ENCODE measurements around the gene BTN3A1. TPM values are rescaled to one million over a fixed set of nuclear protein-coding genes. Genes with fewer than 3 reads are reported as not detected.

BTN3A1 gene
- total and polyA plus RNA-seq, 2 experiments from 2014 or later, result 12.9 to 18.4 TPM

- Histone ChIP-seq H3K27me3 (no peaks in the 10 kb centered on the region), H3K9me2 (replicated peaks; ENCODE audit: insufficient read depth) (no peaks in the 10 kb centered on the region), H3K4me2 (no peak overlapping the region), H3K4me1 (ENCODE audit: insufficient read depth) (peaks cover 6% of the 10 kb centered on the region), H3K4me3 (no peak overlapping the region), H2AFZ (no peak overlapping the region), H4K20me1 (ENCODE audit: insufficient read depth, poor library complexity, severe bottlenecking) (no peaks in the 10 kb centered on the region), H3K9me3 (ENCODE audit: low read depth) (no peaks in the 10 kb centered on the region), H3K27ac (no peak overlapping the region), H3K79me2 (peaks cover 5% of the 10 kb centered on the region), H3K36me3 (replicated peaks; ENCODE audit: insufficient read depth, low read depth) (no peaks in the 10 kb centered on the region)
- DNase-seq (ENCODE audit: low spot score), result no peak
- WGBS (ENCODE audit: low lambda C conversion rate, missing lambda C conversion rate), result 88% methylated on average over 4 of the region's 4 CpGs
- no peak for TF ChIP-seq CTCF (IDR thresholded peaks at IDR 0.05; ENCODE audit: poor library complexity)
- no peak for TF ChIP-seq EZH2phosphoT487 (IDR thresholded peaks at IDR 0.05; ENCODE audit: low read depth, severe bottlenecking, unreplicated experiment)
- no peak for TF ChIP-seq EZH2 (IDR thresholded peaks at IDR 0.05; ENCODE audit: borderline replicate concordance)
Observed at GRCh38 chr6:26389349-26389894, 12.7 kb upstream of the BTN3A1 start.

- no peaks in the 10 kb centered on the region for H3K27me3 ChIP-seq
- TF ChIP-seq CTCF (IDR thresholded peaks at IDR 0.05; ENCODE audit: poor library complexity) (no peak), EZH2phosphoT487 (IDR thresholded peaks at IDR 0.05; ENCODE audit: low read depth, severe bottlenecking, unreplicated experiment) (no peak)
- 85% methylated on average over 5 of the region's 5 CpGs for WGBS (ENCODE audit: low lambda C conversion rate, missing lambda C conversion rate)
Observed at GRCh38 chr6:26390531-26390930, 11.5 kb upstream of the BTN3A1 start.

GRCh38 chr6:26392932-26393636, 9.0 kb upstream of the BTN3A1 start:
- Histone ChIP-seq H3K27me3 (no peaks in the 10 kb centered on the region), H3K4me1 (ENCODE audit: insufficient read depth) (peaks cover 11% of the 10 kb centered on the region), H3K4me2 (no peak overlapping the region), H3K9me3 (ENCODE audit: low read depth) (no peaks in the 10 kb centered on the region), H3K4me3 (no peak overlapping the region), H4K20me1 (ENCODE audit: insufficient read depth, poor library complexity, severe bottlenecking) (no peaks in the 10 kb centered on the region), H3K79me2 (no peaks in the 10 kb centered on the region), H3K27ac (no peak overlapping the region), H3K36me3 (replicated peaks; ENCODE audit: insufficient read depth, low read depth) (no peaks in the 10 kb centered on the region), H2AFZ (no peak overlapping the region), H3K9me2 (replicated peaks; ENCODE audit: insufficient read depth) (no peaks in the 10 kb centered on the region)
- TF ChIP-seq EZH2phosphoT487 (IDR thresholded peaks at IDR 0.05; ENCODE audit: low read depth, severe bottlenecking, unreplicated experiment), result no peak
- TF ChIP-seq CTCF (IDR thresholded peaks at IDR 0.05; ENCODE audit: poor library complexity), result no peak
- no peak for TF ChIP-seq EZH2 (IDR thresholded peaks at IDR 0.05; ENCODE audit: borderline replicate concordance)
- WGBS (ENCODE audit: low lambda C conversion rate, missing lambda C conversion rate), result 82% methylated on average over 4 of the region's 4 CpGs
- DNase-seq (ENCODE audit: low spot score), result no peak

More at GRCh38 chr6:26390531-26390930, 11.5 kb upstream of the BTN3A1 start:
- no peaks in the 10 kb centered on the region for H3K9me3 ChIP-seq (ENCODE audit: low read depth)
- no peak overlapping the region for H3K4me3 ChIP-seq
- no peak for DNase-seq (ENCODE audit: low spot score)
- no peak overlapping the region for H3K27ac ChIP-seq
- H3K9me2 ChIP-seq (replicated peaks; ENCODE audit: insufficient read depth), result no peaks in the 10 kb centered on the region
- no peaks in the 10 kb centered on the region for H3K36me3 ChIP-seq (replicated peaks; ENCODE audit: insufficient read depth, low read depth)
- H3K4me1 ChIP-seq (ENCODE audit: insufficient read depth), result peaks cover 11% of the 10 kb centered on the region
- no peaks in the 10 kb centered on the region for H4K20me1 ChIP-seq (ENCODE audit: insufficient read depth, poor library complexity, severe bottlenecking)
- no peak overlapping the region for H3K4me2 ChIP-seq
- no peak overlapping the region for H2AFZ ChIP-seq
- H3K79me2 ChIP-seq, result no peaks in the 10 kb centered on the region
